Muscle of back (tissue), 11 donors: ENCODE data around the gene CREB3L4. TPM values are rescaled to one million over a fixed set of nuclear protein-coding genes. Genes with fewer than 3 reads are reported as not detected.
"Not testable (repeated sequence)": the region's sequence is repeated elsewhere in the genome, so short reads cannot be mapped to it uniquely, and the experiment has no call there.

ENCODE experiments used
- DNase-seq, 3 donors: peaks; one replicate each; pipeline versions ENCODE4 v3.0.0 to v3.0.0-alpha.2; 2013
- polyA plus RNA-seq, 10 donors: library from polyadenylated mRNA; unstranded; fragments of 120-200 nt; gene quantifications; one replicate each; pipeline ENCODE4 v1.2.1, GENCODE V29; 2013; ENCODE audit not compliant: insufficient read length in 10 of 10

Gene CREB3L4
- polyA plus RNA-seq, 10 donors: 9.0 to 16.3 (median 12.4) TPM

- DNase-seq: no peak
Measured at GRCh38 chr1:153984123-153984894, 16.6 kb downstream of the CREB3L4 start.

DNA sequence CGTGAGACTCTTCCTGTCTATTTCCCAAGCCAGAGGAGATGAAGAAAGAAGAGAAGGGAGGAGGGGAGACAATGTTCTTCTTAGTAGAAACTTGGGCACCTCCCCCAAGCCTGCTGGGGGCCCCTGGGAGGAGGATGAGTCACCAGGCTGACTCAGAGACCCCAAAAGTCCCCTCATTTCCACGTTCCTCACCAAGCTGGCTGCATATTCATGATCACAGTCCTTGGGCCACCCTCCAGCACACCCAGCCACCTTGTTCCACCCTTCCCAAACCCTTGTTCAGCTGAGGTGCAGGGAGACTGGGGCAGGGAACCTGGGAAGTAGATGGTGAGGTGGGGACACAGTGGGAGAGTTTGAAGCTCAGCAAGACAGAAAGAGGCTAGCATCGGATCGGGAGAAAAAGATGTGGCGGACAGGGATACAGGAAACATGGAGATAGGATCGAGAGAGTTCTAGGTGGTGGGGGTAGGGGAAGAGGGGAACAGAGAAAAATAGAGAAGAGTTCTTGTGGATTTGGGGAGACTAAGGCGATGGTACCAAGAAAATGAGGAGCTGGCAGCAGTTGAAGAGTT is 17.7 kb downstream of the CREB3L4 start:
- peak in 2 of 3 donors; percentile 62 to 69 for DNase-seq

- DNase-seq: peak; percentile 83 to 92 (median 86)
Measured at GRCh38 chr1:153985941-153986761, 18.4 kb downstream of the CREB3L4 start, which contains the start of gene RAB13. Gene RAB13 (minus strand): TSS chr1:153986339. CDS start chr1:153986236, 103 bp downstream.

- DNase-seq: no peak
Measured at GRCh38 chr1:153987621-153988020, 19.9 kb downstream of the CREB3L4 start.

DNA sequence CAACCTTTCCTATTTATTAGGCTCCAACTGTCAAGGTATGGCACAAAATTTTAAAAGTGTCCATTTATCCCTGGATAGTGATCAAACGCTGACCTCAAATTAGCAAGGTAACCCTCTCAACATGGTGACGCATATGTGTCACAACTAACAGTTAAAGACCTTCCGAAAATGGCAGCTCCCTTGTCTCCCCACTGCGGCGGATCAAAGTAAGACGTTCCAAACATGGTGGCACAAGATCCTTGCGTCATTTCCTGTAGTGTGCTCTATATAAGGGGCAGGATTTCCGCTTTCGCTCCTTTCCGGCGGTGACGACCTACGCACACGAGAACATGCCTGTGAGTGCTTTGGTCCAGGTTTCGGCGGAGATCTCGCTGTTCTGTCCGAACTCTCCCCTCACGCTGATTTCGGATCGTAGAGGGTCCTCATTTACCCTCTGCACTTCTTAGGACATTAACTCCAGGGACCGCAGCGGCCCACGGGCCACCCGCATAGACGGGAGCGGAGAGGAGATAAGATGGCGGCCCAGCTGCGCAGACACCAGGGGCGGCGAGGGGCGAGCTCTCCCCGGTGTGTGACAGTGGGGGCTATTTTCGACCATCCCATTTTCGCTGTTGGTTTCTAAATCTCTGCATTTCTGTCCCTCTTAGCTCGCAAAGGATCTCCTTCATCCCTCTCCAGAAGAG is 22.9 kb downstream of the CREB3L4 start, which contains the start of gene RPS27:
Gene RPS27, plus strand, starts transcription at position 295 of the 683 bp plus-strand sequence. Its CDS starts 35 bp downstream, at position 330.
- peak; percentile 97 to 99 (median 98) for DNase-seq

DNA sequence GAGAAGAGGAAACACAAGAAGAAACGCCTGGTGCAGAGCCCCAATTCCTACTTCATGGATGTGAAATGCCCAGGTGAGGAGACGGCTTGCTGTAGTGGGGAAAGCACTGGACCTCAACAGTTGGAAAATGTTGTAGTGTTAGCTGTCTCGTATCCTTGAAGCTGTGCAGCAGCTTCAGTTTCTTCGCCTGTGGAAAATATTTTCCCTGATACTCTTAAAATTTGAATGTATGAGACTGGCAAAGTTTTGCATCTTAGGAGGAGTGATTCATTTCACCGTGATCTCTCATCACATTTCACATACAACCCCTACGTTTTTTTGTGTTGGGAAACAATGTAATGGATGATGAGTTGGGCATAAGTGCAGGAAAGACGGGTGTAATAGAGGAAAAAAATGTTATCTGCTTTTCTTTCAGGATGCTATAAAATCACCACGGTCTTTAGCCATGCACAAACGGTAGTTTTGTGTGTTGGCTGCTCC is 23.5 kb downstream of the CREB3L4 start:
- DNase-seq: no peak

DNA sequence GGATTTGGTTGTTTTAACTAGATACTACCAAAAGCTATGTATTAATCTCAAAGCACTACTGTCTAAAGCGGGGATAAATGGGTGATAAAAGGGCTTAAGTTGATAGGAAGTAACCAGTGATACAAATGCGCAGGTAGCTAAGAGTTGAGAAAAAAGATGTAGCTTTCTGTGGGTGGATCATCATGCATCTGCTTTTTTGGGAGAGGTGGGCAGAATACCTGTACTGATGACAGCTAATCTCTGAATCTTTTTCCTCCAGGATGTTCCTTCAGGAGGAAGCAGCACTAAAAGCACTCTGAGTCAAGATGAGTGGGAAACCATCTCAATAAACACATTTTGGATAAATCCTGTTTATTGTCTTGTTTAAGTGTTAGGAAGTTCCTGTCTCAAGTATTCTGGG is 24.1 kb downstream of the CREB3L4 start:
- no peak for DNase-seq

DNA sequence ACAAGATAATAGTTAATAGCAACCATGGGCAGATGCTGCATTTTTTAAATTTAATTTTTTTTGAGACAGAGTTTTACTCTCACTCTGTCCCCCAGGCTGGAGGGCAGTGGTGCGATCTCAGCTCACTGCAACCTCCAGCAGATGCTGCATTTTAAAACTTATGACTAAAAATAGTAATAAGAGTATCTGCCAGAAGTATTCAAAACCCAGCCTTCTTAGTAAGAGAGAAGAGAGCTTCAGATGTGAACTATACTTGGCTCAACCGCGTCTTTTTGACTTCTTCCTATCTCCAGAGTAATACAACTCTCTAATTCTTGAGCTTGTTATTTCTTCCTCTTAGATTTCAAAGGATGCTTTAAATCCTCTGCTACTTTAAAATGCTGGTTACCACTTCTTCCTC is 27.5 kb downstream of the CREB3L4 start:
- no peak for DNase-seq

- no peak for DNase-seq
Measured at GRCh38 chr1:153995640-153996039, 27.9 kb downstream of the CREB3L4 start.

- DNase-seq: not testable (repeated sequence)
Measured at GRCh38 chr1:153996882-153997281, 29.2 kb downstream of the CREB3L4 start.

- no peak for DNase-seq
Measured at GRCh38 chr1:154000420-154000819, 32.7 kb downstream of the CREB3L4 start.

DNA sequence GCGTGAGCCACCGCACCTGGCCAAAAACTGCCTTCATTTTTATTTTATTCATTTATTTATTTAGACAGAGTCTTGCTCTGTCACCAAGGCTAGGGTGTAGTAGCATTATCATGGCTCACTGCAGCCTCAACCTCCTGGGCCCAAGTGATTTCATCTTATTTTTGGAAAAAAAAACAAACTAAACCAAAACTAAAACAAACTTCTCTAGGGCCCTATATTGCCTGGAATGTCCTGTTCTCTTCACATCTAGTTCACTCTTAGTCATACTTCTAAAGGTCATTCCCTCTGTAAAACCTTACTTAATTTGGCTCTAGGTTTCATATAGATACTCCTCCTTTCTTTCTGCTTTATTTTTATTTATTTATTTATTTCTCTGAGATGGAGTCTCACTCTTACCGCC is 38.4 kb downstream of the CREB3L4 start:
- DNase-seq: no peak

DNA sequence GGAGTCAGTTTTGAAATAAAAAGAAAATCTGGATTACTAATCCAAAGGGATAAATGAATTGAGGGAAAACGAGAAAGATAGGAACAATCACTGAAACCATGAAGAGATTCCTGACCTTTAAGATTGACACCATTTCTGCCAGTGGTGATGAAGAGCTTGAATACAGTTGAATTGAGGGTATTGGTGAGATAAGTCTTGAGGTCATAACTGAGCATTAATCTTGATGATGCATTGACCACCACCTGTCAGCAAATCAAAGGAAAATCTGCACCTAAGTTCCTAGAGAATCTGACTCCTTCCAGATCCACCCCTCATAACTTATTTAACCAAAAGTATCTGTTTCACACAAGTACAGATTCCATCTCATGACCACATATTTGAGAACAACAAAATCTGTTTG is 44.4 kb downstream of the CREB3L4 start:
- DNase-seq: no peak

DNA sequence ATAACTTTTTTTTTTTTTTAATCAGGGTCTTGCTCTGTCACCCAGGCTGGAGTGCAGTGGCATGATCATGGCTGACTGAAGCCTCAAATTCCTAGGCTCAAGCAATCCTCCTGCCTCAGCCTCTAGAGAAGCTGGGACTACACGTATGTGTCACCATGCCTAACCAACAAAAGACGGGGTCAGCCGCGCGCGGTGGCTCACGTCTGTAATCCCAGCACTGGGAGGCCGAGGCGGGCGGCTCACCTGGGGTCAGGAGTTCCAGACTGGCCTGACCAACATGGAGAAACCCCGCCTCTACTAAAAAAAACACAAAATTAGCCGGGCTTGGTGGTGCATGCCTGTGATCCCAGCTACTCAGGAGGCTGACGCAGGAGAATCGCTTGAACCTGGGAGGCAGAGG is 44.8 kb downstream of the CREB3L4 start:
- not testable (repeated sequence) for DNase-seq

DNA sequence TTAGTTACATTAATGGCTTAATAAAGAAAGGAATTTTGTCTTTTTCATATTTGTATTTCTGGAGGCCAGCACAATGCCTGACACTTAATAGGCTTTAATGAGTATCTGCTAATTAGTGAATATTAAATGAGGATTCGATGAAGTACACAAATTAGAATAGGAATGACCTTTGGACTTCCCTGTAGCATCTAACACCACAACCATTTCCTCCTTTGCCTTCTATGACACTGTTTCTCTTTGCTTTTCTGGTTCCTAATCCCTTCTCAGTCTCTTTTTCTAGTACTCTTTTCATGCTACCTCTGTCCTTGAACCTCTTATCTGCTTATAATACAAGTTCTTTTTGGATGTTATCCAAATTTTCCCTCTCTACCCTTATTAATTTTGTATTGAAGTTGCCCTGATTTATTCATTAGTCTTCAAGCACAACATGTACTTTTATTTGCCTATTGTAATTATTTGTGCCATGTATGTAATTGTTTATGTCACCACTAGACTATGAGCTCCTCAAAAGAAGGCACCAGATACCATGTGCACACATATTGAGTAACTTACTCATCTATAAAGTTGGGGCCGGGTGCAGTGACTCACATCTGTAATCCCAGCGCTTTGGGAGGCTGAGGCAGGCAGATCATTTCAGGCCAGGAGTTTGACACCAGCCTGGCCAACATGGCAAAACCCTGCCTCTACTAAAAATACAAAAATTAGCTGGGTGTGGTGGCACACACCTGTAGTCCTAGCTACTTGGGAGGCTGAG is 46.6 kb downstream of the CREB3L4 start:
- DNase-seq: no peak

GRCh38 chr1:154019269-154019668 is 51.6 kb downstream of the CREB3L4 start:
- DNase-seq: no peak

- no peak for DNase-seq
Measured at GRCh38 chr1:154019940-154020339, 52.2 kb downstream of the CREB3L4 start.
